Embryonic facial prominence (tissue), 1 donor: ENCODE data around the gene AHSP.
"Not testable (repeated sequence)": the region's sequence is repeated elsewhere in the genome, so short reads cannot be mapped to it uniquely, and the experiment has no call there.

ENCODE experiments used
- DNase-seq: peaks from one replicate; pipeline ENCODE4 v3.0.0-alpha.2; 2016; ENCODE audit errors: extremely low spot score

Gene AHSP

GRCh38 chr16:31531096-31531495 lies 3.4 kb downstream of the AHSP start:
- no peak for DNase-seq

GRCh38 chr16:31532120-31532519 lies 4.4 kb downstream of the AHSP start:
- DNase-seq: no peak

GRCh38 chr16:31532896-31533295 lies 5.2 kb downstream of the AHSP start:
- no peak for DNase-seq

GRCh38 chr16:31535737-31536136 lies 8.0 kb downstream of the AHSP start:
- no peak for DNase-seq

- DNase-seq: no peak
These were observed 9.2 kb downstream of the AHSP start for GRCh38 chr16:31536804-31537361.

GRCh38 chr16:31537362-31538242 lies 9.9 kb downstream of the AHSP start:
- DNase-seq: no peak

DNA sequence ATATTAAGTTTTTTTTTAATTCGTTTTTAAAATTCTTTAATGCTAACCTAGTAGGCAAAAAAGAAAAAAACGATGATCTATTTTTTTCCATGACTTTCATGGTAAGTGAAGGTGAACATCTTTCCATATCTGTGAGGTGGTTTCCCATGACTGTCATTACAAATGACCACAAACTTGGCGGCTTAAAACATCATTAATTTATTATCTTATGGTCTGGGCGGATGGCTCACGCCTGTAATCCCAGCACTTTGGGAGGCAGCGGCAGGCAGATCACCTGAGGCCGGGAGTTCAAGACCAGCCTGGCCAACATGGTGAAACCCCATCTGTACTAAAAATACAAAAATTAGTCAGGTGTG lies 10.5 kb downstream of the AHSP start:
- DNase-seq: not testable (repeated sequence)

DNA sequence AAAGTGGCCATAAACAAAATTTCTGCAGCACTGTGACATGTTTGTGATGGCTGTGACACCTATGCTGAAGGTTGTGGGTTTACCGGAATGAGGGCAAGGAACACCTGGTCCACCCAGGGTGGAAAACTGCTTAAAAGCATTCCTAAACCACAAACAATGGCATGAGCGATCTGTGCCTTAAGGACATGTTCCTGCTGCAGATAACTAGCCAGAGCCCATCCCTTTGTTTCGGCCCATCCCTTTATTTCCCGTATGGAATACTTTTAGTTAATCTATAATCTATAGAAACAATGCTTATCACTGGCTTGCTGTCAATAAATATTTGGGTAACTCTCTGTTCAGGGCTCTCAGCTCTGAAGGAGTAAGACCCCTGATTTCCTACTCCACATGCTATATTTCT lies 12.1 kb downstream of the AHSP start:
- DNase-seq: not testable (repeated sequence)

GRCh38 chr16:31542763-31543162 lies 15.1 kb downstream of the AHSP start:
- DNase-seq: no peak

- no peak for DNase-seq
These were observed 33.9 kb downstream of the AHSP start for GRCh38 chr16:31561426-31562233.

- DNase-seq: no peak
These were observed 41.1 kb downstream of the AHSP start for GRCh38 chr16:31568577-31569359.

GRCh38 chr16:31569360-31569717 lies 41.6 kb downstream of the AHSP start:
- DNase-seq: no peak

- DNase-seq: no peak
These were observed 45.1 kb downstream of the AHSP start for GRCh38 chr16:31572821-31573220.

DNA sequence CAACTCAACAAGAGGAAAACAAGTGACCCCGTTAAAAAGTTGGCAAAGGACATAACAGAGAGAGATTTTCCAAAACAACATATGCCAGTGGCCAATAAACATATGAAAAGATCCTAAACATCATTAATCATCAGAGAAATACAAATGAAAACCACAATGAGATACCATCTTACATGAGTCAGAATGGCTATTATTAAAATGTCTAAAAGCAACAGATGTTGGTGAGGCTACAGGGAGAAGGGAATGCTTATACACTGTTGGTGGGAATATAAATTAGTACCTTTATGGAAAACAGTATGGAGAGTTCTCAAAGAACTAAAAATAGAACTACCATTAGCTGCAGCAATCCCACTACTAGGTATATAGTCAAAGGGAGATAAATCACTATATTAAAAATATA lies 46.5 kb downstream of the AHSP start:
- not testable (repeated sequence) for DNase-seq

- DNase-seq: no peak
These were observed 49.7 kb downstream of the AHSP start for GRCh38 chr16:31577411-31577810.
